Spleen (tissue), 7 donors: Measurements from ENCODE around the gene COBLL1.

Source experiments
- CTCF ChIP-seq, 11 experiments: fragments of 200-600 bp in 7 of 11; fragments of 450-650 bp in 4 of 11; sonication (generic) in 4 of 11; IDR thresholded peaks in 8 of 11; conservative IDR thresholded peaks in 3 of 11; 1 replicate in 7 of 11; 2 replicates in 4 of 11; pipeline versions ENCODE4 v1.4.0 to v1.8.0; 2016 to 2021; ENCODE audit warnings: antibody characterized with exemption in 11 of 11, inconsistent platforms in 4 of 11, mild to moderate bottlenecking in 1 of 11
- POLR2A ChIP-seq, 3 donors: fragments of 450-650 bp; IDR thresholded peaks; one replicate each; pipeline ENCODE4 v1.5.1; 2017; ENCODE audit warnings: antibody characterized with exemption in 3 of 3, mild to moderate bottlenecking in 1 of 3
- POLR2AphosphoS5 ChIP-seq, 3 donors: sonication (generic); formaldehyde crosslinking; IDR thresholded peaks; one replicate each; pipeline ENCODE4 v1.5.1; 2017; ENCODE audit warnings: antibody characterized with exemption in 3 of 3
- donor health status: DM: no; HTN: no; CAD: no; lungs with moderate emphysema.
- donor health status: DM: no; HTN: no; CAD: no.
- donor health status: DM: no; HTN: no; CAD: no.

- TF ChIP-seq CTCF (IDR thresholded peaks at IDR 0.05 in 8 of 11, conservative IDR thresholded peaks at IDR 0.05 in 3 of 11) (no peak), POLR2A (IDR thresholded peaks at IDR 0.05) (no peak), POLR2AphosphoS5 (IDR thresholded peaks at IDR 0.05) (no peak)
Observed at GRCh38 chr2:164693390-164693789, 148.2 kb downstream of the COBLL1 start.
